GM12878 (cell line): Measurements from ENCODE around the gene RYR2. TPM values are rescaled to one million over a fixed set of nuclear protein-coding genes. Genes with fewer than 3 reads are reported as not detected.

Experiments
- ATAC-seq: fragments of 200-7000 bp; cut with Tn5 transposase; 3 replicates; pipeline ENCODE4 v1.9.1; 2020; ENCODE audit warnings: mild to moderate bottlenecking, moderate library complexity
- BruUV-seq: library from RNA; stranded (reverse); fragments of 400-500 nt; replicated peaks from 2 replicates; lab custom pipeline; 2021; lab: Mats Ljungman, UMichigan
- CTCF ChIA-PET: fragments of 300-600 bp; sonication (Branson Sonifier 250); formaldehyde crosslinking; extraction: SDS; loops from one replicate; lab custom pipeline; 2021; ENCODE audit warnings: inconsistent platforms; lab: Yijun Ruan, JAX
- POLR2A ChIA-PET: fragments of 350-600 bp; formaldehyde crosslinking; extraction: SDS; loops from one replicate; lab custom pipeline; 2021; ENCODE audit warnings: inconsistent platforms; lab: Charles Lee
- RAD21 ChIA-PET: fragments of 300-600 bp; sonication (Branson Sonifier 250); formaldehyde crosslinking; loops from one replicate; lab custom pipeline; 2023; ENCODE audit warnings: antibody characterized with exemption; ENCODE audit not compliant: unreplicated experiment; lab: Charles Lee
- SMC1A ChIA-PET: fragments of 300-600 bp; sonication (Branson Sonifier 250); formaldehyde crosslinking; loops from one replicate; lab custom pipeline; 2023; ENCODE audit not compliant: unreplicated experiment, uncharacterized antibody; lab: Charles Lee
- DNase-seq: peaks from one replicate; pipeline ENCODE4 v3.0.0-alpha.2; 2011; ENCODE audit warnings: low read depth, low spot score
- FAIRE-seq: peaks from 3 replicates; lab custom pipeline; 2011; peaks lifted over from hg19 to GRCh38; lab: Jason Lieb, UNC
- H2AFZ ChIP-seq: 2 replicates; pipeline ENCODE4 v1.6.0; 2011; ENCODE audit warnings: low read depth, low read length, control low read depth; ENCODE audit not compliant: control insufficient read depth
- H3K27ac ChIP-seq: 2 replicates; pipeline ENCODE4 v1.5.1; 2011; ENCODE audit warnings: control low read depth; ENCODE audit not compliant: control insufficient read depth, insufficient read depth
- H3K27me3 ChIP-seq, 2 experiments: replicated peaks in 1 of 2; 2 replicates each; pipeline versions ENCODE4 v1.6.0 to v1.6.1; 2011; ENCODE audit warnings: low read length in 1 of 2; ENCODE audit not compliant: control insufficient read depth in 2 of 2, insufficient read depth in 2 of 2
- H3K36me3 ChIP-seq, 2 experiments: 2 replicates each; pipeline ENCODE4 v1.5.1; 2011; ENCODE audit warnings: low read length in 1 of 2; ENCODE audit not compliant: control insufficient read depth in 2 of 2, insufficient read depth in 2 of 2
- H3K4me1 ChIP-seq: 2 replicates; pipeline ENCODE4 v1.6.1; 2011; ENCODE audit warnings: mild to moderate bottlenecking, low read length, moderate library complexity, mixed read lengths; ENCODE audit not compliant: control insufficient read depth, insufficient read depth
- H3K4me2 ChIP-seq: 2 replicates; pipeline ENCODE4 v1.6.0; 2011; ENCODE audit warnings: control low read depth; ENCODE audit not compliant: control insufficient read depth, insufficient read depth
- H3K4me3 ChIP-seq: fragments of 200-600 bp; sonication (generic); 2 replicates; pipeline ENCODE4 v1.5.1; 2016
- H3K79me2 ChIP-seq: 2 replicates; pipeline ENCODE4 v1.6.0; 2011; ENCODE audit warnings: low read length; ENCODE audit not compliant: control insufficient read depth, insufficient read depth
- H3K9ac ChIP-seq: 2 replicates; pipeline ENCODE4 v1.8.0; 2011; ENCODE audit warnings: low read length, control low read depth, mixed read lengths; ENCODE audit not compliant: control insufficient read depth, insufficient read depth
- H3K9me3 ChIP-seq: replicated peaks from 3 replicates; pipeline ENCODE4 v1.5.1; 2011; ENCODE audit warnings: mild to moderate bottlenecking, low read length; ENCODE audit not compliant: control insufficient read depth, insufficient read depth
- H4K20me1 ChIP-seq: 2 replicates; pipeline ENCODE4 v1.6.0; 2011; ENCODE audit not compliant: control insufficient read depth, insufficient read depth
- BRCA1 ChIP-seq: IDR thresholded peaks from 2 replicates; pipeline ENCODE4 v1.6.1; 2011; ENCODE audit warnings: low read depth, low read length, improper control_type of control experiment
- CEBPB ChIP-seq, 2 experiments: fragments of 150-350 bp in 1 of 2; IDR thresholded peaks; 2 replicates each; pipeline ENCODE4 v1.6.1; 2012 to 2014; ENCODE audit warnings: low read depth in 2 of 2, low read length in 2 of 2, borderline replicate concordance in 1 of 2, inconsistent platforms in 1 of 2
- CHD1 ChIP-seq: IDR thresholded peaks from 2 replicates; pipeline ENCODE4 v1.6.1; 2012; ENCODE audit warnings: low read depth, low read length, improper control_type of control experiment
- CREM ChIP-seq: IDR thresholded peaks from 2 replicates; pipeline ENCODE4 v1.6.1; 2014; ENCODE audit warnings: antibody characterized with exemption, low read depth
- DPF2 ChIP-seq: fragments of 450-650 bp; IDR thresholded peaks from 2 replicates; pipeline ENCODE4 v1.6.1; 2017; ENCODE audit warnings: mild to moderate bottlenecking
- HDAC6 ChIP-seq: fragments of 200-600 bp; sonication (generic); IDR thresholded peaks from one replicate; pipeline ENCODE4 v1.8.0; 2017; ENCODE audit warnings: antibody characterized with exemption; ENCODE audit not compliant: unreplicated experiment
- JUND ChIP-seq: IDR thresholded peaks from 2 replicates; pipeline ENCODE4 v1.6.1; 2012; ENCODE audit warnings: low read depth, mild to moderate bottlenecking, low read length, improper control_type of control experiment, moderate library complexity
- KDM1A ChIP-seq: fragments of 200-600 bp; sonication (generic); IDR thresholded peaks from 2 replicates; pipeline ENCODE4 v1.6.1; 2016; ENCODE audit warnings: borderline replicate concordance
- MTA2 ChIP-seq: fragments of 450-650 bp; IDR thresholded peaks from 2 replicates; pipeline ENCODE4 v1.6.1; 2016; ENCODE audit warnings: low read depth, mild to moderate bottlenecking, moderate library complexity
- PAX5 ChIP-seq: IDR thresholded peaks from 2 replicates; pipeline ENCODE4 v1.6.1; 2011; ENCODE audit warnings: low read depth, low read length, borderline replicate concordance
- POLR2AphosphoS2 ChIP-seq: IDR thresholded peaks from 2 replicates; pipeline ENCODE4 v1.6.1; 2011; ENCODE audit warnings: low read depth, mild to moderate bottlenecking, low read length, improper control_type of control experiment, moderate library complexity
- POU2F2 ChIP-seq: IDR thresholded peaks from 3 replicates; pipeline ENCODE4 v1.6.1; 2011; ENCODE audit warnings: low read depth, mild to moderate bottlenecking, low read length, borderline replicate concordance
- SIN3A ChIP-seq: IDR thresholded peaks from 2 replicates; pipeline ENCODE4 v1.6.1; 2012; ENCODE audit warnings: low read depth, low read length, improper control_type of control experiment
- TBL1XR1 ChIP-seq: IDR thresholded peaks from 2 replicates; pipeline ENCODE4 v1.6.1; 2012; ENCODE audit warnings: low read depth, low read length, improper control_type of control experiment
- ZBED1 ChIP-seq: IDR thresholded peaks from 2 replicates; pipeline ENCODE4 v1.6.1; 2016; ENCODE audit warnings: borderline replicate concordance
- ZNF592 ChIP-seq: fragments of 450-650 bp; IDR thresholded peaks from 2 replicates; pipeline ENCODE4 v1.6.1; 2017; ENCODE audit warnings: mild to moderate bottlenecking, moderate library complexity
- ZNF622 ChIP-seq: fragments of 450-650 bp; IDR thresholded peaks from 2 replicates; pipeline ENCODE4 v1.6.1; 2017; ENCODE audit warnings: mild to moderate bottlenecking, inconsistent platforms
- WGBS: methylation state at CpG from one replicate; pipeline ENCODE4 v1.1.6; 2016; ENCODE audit warnings: low lambda C conversion rate; ENCODE audit not compliant: insufficient replicate concordance, insufficient coverage; ENCODE audit errors: missing lambda C conversion rate; 5-methylcytosine and 5-hydroxymethylcytosine counted together
- in situ Hi-C: fragments of 300-500 bp; cut with MboI; formaldehyde crosslinking; loops from 9 replicates; pipeline ENCODE4 v1.14.3; 2018; ENCODE audit warnings: mixed read lengths
- intact Hi-C: fragments of 100-400 bp; cut with micrococcal nuclease; formaldehyde crosslinking; loops from one replicate; pipeline ENCODE4 v1.14.2; 2022; ENCODE audit not compliant: unreplicated experiment
- polyA plus RNA-seq, 11 experiments: library from polyadenylated mRNA; depleted of rRNA in 4 of 11; unstranded in 6 of 11; stranded (reverse) in 5 of 11; fragments of >200 nt; fragmentation: Nextera tagmentation in 4 of 11; fragmentation: Illumina TruSeq in 1 of 11; extraction: Ambion mirVana in 4 of 11; extraction: Trizol in 1 of 11; gene quantifications; 1 replicate in 1 of 11; 2 replicates in 10 of 11; pipeline versions ENCODE4 v1.2.1 to v1.2.3, GENCODE V29; 2011 to 2016; ENCODE audit warnings: inconsistent platforms in 2 of 11, missing spikeins in 2 of 11, low read depth in 1 of 11
- total RNA-seq, 4 experiments: library from RNA; depleted of rRNA in 3 of 4; stranded (reverse); fragments of >200 nt in 3 of 4; fragmentation: Illumina TruSeq in 1 of 4; extraction: Trizol in 1 of 4; gene quantifications; 2 replicates each; pipeline versions ENCODE4 v1.2.1 to v1.2.3, GENCODE V29; 2013 to 2021
- TF ChIP-seq, protein P1 (sequence below): fragments of 450-650 bp; conservative IDR thresholded peaks from 2 replicates; pipeline ENCODE4 v1.6.1; 2017; ENCODE audit warnings: mild to moderate bottlenecking, moderate library complexity
- TF ChIP-seq, protein P2 (sequence below), 3 experiments: IDR thresholded peaks in 2 of 3; conservative IDR thresholded peaks in 1 of 3; 2 replicates each; pipeline ENCODE4 v1.5.1; 2011; ENCODE audit warnings: low read depth in 3 of 3, low read length in 3 of 3, mild to moderate bottlenecking in 3 of 3, control low read depth in 2 of 3, moderate library complexity in 2 of 3, inconsistent platforms in 1 of 3, mixed read lengths in 1 of 3; ENCODE audit not compliant: control insufficient read depth in 2 of 3, insufficient read depth in 1 of 3; ENCODE audit errors: extremely low read depth in 1 of 3

RYR2 gene
- total and polyA plus RNA-seq, 10 of the 15 experiments (the other 5 are each of a cell fraction or from before 2014, with no cell fraction given), result 0.01 to 0.04 TPM; not detected in 8

DNA sequence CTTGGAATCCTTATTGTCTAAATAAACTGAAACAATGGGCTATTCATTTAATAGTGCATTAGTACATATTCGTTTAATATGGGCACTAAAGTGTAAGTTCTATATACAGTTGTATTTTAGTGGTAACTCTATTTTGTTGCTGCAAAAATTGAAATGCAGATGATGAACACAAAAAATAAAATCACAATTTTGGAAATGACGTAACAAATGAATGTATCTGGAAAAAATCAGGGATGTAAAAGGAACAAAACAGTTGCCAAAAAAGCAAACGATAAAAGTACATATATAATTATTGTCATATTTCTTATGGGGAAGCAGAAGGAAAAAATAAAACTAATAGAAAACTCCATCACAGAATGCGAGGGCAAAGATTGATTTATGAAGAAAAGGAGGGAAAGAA is 254.9 kb downstream of the RYR2 start:
- ChIA-PET POLR2A (no interaction called here), RAD21 (no interaction called here), CTCF (no interaction called here), SMC1A (no interaction called here)
- no peak overlapping the region for H2AFZ ChIP-seq
- no peaks in the 10 kb centered on the region for H3K36me3 ChIP-seq
- DNase-seq (no peak), FAIRE-seq (no peak), ATAC-seq (no peak)
- H3K27ac ChIP-seq, result no peak overlapping the region
- no peaks in the 10 kb centered on the region for H4K20me1 ChIP-seq
- H3K27me3 ChIP-seq, result no peaks in the 10 kb centered on the region
- no peak overlapping the region for H3K9ac ChIP-seq
- H3K9me3 ChIP-seq, result no peaks in the 10 kb centered on the region
- BruUV-seq, result no TSS peak
- H3K4me2 ChIP-seq, result no peak overlapping the region
- H3K4me1 ChIP-seq, result no peaks in the 10 kb centered on the region
- no peak overlapping the region for H3K4me3 ChIP-seq
- intact Hi-C loops, result no loop called here
- in situ Hi-C loops, result no loop called here
- WGBS, result 11% methylated on average over 4 of the region's 4 CpGs
- no peaks in the 10 kb centered on the region for H3K79me2 ChIP-seq
- TF ChIP-seq CREM (no peak), MTA2 (no peak), PAX5 (no peak), HDAC6 (no peak), BRCA1 (no peak), ZNF592 (no peak), CEBPB (IDR thresholded peaks at IDR 0.05; ENCODE audit: borderline replicate concordance in 1 of 2, low read depth in 2 of 2, low read length in 2 of 2) (no peak), POU2F2 (no peak), SIN3A (no peak), TBL1XR1 (no peak), ZBED1 (no peak), CHD1 (no peak), POLR2AphosphoS2 (no peak), KDM1A (no peak), JUND (no peak), ZNF622 (no peak), DPF2 (no peak)
- TF ChIP-seq, protein P1, sequence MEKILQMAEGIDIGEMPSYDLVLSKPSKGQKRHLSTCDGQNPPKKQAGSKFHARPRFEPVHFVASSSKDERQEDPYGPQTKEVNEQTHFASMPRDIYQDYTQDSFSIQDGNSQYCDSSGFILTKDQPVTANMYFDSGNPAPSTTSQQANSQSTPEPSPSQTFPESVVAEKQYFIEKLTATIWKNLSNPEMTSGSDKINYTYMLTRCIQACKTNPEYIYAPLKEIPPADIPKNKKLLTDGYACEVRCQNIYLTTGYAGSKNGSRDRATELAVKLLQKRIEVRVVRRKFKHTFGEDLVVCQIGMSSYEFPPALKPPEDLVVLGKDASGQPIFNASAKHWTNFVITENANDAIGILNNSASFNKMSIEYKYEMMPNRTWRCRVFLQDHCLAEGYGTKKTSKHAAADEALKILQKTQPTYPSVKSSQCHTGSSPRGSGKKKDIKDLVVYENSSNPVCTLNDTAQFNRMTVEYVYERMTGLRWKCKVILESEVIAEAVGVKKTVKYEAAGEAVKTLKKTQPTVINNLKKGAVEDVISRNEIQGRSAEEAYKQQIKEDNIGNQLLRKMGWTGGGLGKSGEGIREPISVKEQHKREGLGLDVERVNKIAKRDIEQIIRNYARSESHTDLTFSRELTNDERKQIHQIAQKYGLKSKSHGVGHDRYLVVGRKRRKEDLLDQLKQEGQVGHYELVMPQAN, result no peak
- TF ChIP-seq, protein P2, sequence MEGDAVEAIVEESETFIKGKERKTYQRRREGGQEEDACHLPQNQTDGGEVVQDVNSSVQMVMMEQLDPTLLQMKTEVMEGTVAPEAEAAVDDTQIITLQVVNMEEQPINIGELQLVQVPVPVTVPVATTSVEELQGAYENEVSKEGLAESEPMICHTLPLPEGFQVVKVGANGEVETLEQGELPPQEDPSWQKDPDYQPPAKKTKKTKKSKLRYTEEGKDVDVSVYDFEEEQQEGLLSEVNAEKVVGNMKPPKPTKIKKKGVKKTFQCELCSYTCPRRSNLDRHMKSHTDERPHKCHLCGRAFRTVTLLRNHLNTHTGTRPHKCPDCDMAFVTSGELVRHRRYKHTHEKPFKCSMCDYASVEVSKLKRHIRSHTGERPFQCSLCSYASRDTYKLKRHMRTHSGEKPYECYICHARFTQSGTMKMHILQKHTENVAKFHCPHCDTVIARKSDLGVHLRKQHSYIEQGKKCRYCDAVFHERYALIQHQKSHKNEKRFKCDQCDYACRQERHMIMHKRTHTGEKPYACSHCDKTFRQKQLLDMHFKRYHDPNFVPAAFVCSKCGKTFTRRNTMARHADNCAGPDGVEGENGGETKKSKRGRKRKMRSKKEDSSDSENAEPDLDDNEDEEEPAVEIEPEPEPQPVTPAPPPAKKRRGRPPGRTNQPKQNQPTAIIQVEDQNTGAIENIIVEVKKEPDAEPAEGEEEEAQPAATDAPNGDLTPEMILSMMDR (IDR thresholded peaks at IDR 0.05 in 2 of 3, conservative IDR thresholded peaks at IDR 0.05 in 1 of 3; ENCODE audit: control insufficient read depth in 2 of 3, extremely low read depth in 1 of 3, insufficient read depth in 1 of 3, low read depth in 3 of 3, low read length in 3 of 3), result no peak
